ENCODE data around the gene RAB1B. TPM values are rescaled to one million over a fixed set of nuclear protein-coding genes. Genes with fewer than 3 reads are reported as not detected.

RAB1B gene
- total RNA-seq, 1 experiment from 2014 or later = 380 TPM

DNA sequence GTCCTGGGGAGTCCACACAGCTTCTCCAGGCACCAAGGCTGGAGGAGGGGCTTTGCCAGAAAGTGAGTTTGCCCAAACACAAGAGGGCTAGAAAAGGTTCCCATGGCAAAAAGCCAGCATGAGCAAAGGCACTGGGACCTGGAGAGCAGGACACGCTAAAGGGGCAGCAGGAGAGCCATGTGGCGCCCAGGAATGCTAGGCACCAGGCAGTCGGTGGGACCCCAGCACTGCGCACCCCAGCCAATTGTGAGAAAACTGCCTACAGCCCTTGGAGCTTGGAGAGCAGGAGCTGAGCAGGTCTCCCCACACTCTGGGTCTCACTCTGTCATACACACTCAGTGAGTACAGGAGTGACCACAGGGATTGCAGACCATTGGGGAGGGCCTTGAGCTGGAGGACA lies 5.2 kb upstream of the RAB1B start:
- Histone ChIP-seq H3K4me2 (ENCODE audit: low read length) (no peak overlapping the region), H3K36me3 (ENCODE audit: low read depth, low read length) (peaks cover 34% of the 10 kb centered on the region), H3K27me3 (ENCODE audit: low read length) (no peaks in the 10 kb centered on the region), H3K4me1 (ENCODE audit: insufficient read depth, low read length) (peaks cover 8% of the 10 kb centered on the region), H3K4me3 (ENCODE audit: low read length) (no peak overlapping the region), H3F3A (ENCODE audit: low read length, unreplicated experiment) (no peaks in the 10 kb centered on the region), H4K20me1 (ENCODE audit: low read length) (peaks cover 5% of the 10 kb centered on the region; the same call in 1 of the 2 replicates), H3K9me3 (ENCODE audit: low read length) (no peaks in the 10 kb centered on the region), H2AFZ (ENCODE audit: low read length) (no peak overlapping the region), H3K9me2 (replicated peaks; ENCODE audit: low read length) (no peaks in the 10 kb centered on the region), H3K27ac (ENCODE audit: low read length) (no peak overlapping the region), H3K79me2 (ENCODE audit: low read length) (peaks cover 20% of the 10 kb centered on the region), H3K9ac (ENCODE audit: low read length) (no peak overlapping the region)
- no TSS peak for BruUV-seq (replicated peaks)
- POLR2A ChIA-PET (ENCODE audit: unreplicated experiment) = interaction anchor here (0.6 kb wide), 3 partner anchors 7 to 345 kb away, joined by 3 to 11 read pairs (median 3); no protein-coding TSS in a partner anchor
- ATAC-seq (no peak), DNase-seq (no peak)
- CTCF ChIA-PET = no interaction called here
- TF ChIP-seq, protein P1, sequence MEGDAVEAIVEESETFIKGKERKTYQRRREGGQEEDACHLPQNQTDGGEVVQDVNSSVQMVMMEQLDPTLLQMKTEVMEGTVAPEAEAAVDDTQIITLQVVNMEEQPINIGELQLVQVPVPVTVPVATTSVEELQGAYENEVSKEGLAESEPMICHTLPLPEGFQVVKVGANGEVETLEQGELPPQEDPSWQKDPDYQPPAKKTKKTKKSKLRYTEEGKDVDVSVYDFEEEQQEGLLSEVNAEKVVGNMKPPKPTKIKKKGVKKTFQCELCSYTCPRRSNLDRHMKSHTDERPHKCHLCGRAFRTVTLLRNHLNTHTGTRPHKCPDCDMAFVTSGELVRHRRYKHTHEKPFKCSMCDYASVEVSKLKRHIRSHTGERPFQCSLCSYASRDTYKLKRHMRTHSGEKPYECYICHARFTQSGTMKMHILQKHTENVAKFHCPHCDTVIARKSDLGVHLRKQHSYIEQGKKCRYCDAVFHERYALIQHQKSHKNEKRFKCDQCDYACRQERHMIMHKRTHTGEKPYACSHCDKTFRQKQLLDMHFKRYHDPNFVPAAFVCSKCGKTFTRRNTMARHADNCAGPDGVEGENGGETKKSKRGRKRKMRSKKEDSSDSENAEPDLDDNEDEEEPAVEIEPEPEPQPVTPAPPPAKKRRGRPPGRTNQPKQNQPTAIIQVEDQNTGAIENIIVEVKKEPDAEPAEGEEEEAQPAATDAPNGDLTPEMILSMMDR (conservative IDR thresholded peaks at IDR 0.05; ENCODE audit: low read depth, low read length) = no peak
- TF ChIP-seq EZH2phosphoT487 (IDR thresholded peaks at IDR 0.05; ENCODE audit: borderline replicate concordance, low read length) = no peak
- TF ChIP-seq EZH2 (IDR thresholded peaks at IDR 0.05; ENCODE audit: low read length, unreplicated experiment) = no peak
- intact Hi-C loops (cut with micrococcal nuclease) = no loop called here

- intact Hi-C loops (cut with micrococcal nuclease) = no loop called here
- H3K36me3 ChIP-seq (ENCODE audit: low read depth, low read length) = peaks cover 34% of the 10 kb centered on the region
- H3K27ac ChIP-seq (ENCODE audit: low read length) = no peak overlapping the region
- no peak overlapping the region for H3K4me2 ChIP-seq (ENCODE audit: low read length)
- peaks cover 6% of the 10 kb centered on the region for H3K4me1 ChIP-seq (ENCODE audit: insufficient read depth, low read length)
- no peaks in the 10 kb centered on the region for H3K27me3 ChIP-seq (ENCODE audit: low read length)
- peaks cover 5% of the 10 kb centered on the region; the same call in 1 of the 2 replicates for H4K20me1 ChIP-seq (ENCODE audit: low read length)
- ATAC-seq (no peak), DNase-seq (no peak)
- no peaks in the 10 kb centered on the region for H3F3A ChIP-seq (ENCODE audit: low read length, unreplicated experiment)
- BruUV-seq (replicated peaks) = no TSS peak
- H3K9me3 ChIP-seq (ENCODE audit: low read length) = no peaks in the 10 kb centered on the region
- POLR2A ChIA-PET (ENCODE audit: unreplicated experiment) = interaction anchor here (0.6 kb wide), 2 partner anchors 8 to 346 kb away, joined by 3 to 11 read pairs; no protein-coding TSS in a partner anchor
- H3K9ac ChIP-seq (ENCODE audit: low read length) = no peak overlapping the region
- H3K9me2 ChIP-seq (replicated peaks; ENCODE audit: low read length) = no peaks in the 10 kb centered on the region
- TF ChIP-seq EZH2 (IDR thresholded peaks at IDR 0.05; ENCODE audit: low read length, unreplicated experiment) (no peak), EZH2phosphoT487 (IDR thresholded peaks at IDR 0.05; ENCODE audit: borderline replicate concordance, low read length) (no peak)
- TF ChIP-seq, protein P1 (conservative IDR thresholded peaks at IDR 0.05; ENCODE audit: low read depth, low read length) = no peak
- CTCF ChIA-PET = no interaction called here
- no peak overlapping the region for H3K4me3 ChIP-seq (ENCODE audit: low read length)
- no peak overlapping the region for H2AFZ ChIP-seq (ENCODE audit: low read length)
- H3K79me2 ChIP-seq (ENCODE audit: low read length) = peaks cover 16% of the 10 kb centered on the region
These were observed 4.7 kb upstream of the RAB1B start for GRCh38 chr11:66263785-66264184.

GRCh38 chr11:66264383-66264782 lies 4.1 kb upstream of the RAB1B start:
- H2AFZ ChIP-seq (ENCODE audit: low read length) = no peak overlapping the region
- intact Hi-C loops (cut with micrococcal nuclease) = no loop called here
- H3K9ac ChIP-seq (ENCODE audit: low read length) = no peak overlapping the region
- H3K9me3 ChIP-seq (ENCODE audit: low read length) = no peaks in the 10 kb centered on the region
- no peak overlapping the region for H3K4me3 ChIP-seq (ENCODE audit: low read length)
- ATAC-seq (no peak), DNase-seq (no peak)
- TF ChIP-seq, protein P1 (conservative IDR thresholded peaks at IDR 0.05; ENCODE audit: low read depth, low read length) = no peak
- TF ChIP-seq EZH2phosphoT487 (IDR thresholded peaks at IDR 0.05; ENCODE audit: borderline replicate concordance, low read length) (no peak), EZH2 (IDR thresholded peaks at IDR 0.05; ENCODE audit: low read length, unreplicated experiment) (no peak)
- no peaks in the 10 kb centered on the region for H3K27me3 ChIP-seq (ENCODE audit: low read length)
- no peaks in the 10 kb centered on the region for H3F3A ChIP-seq (ENCODE audit: low read length, unreplicated experiment)
- no peak overlapping the region for H3K27ac ChIP-seq (ENCODE audit: low read length)
- 0 out of 2 replicates have a peak, but pooled peaks cover 1% of the 10 kb centered on the region for H4K20me1 ChIP-seq (ENCODE audit: low read length)
- no peaks in the 10 kb centered on the region for H3K9me2 ChIP-seq (replicated peaks; ENCODE audit: low read length)
- peaks cover 29% of the 10 kb centered on the region for H3K36me3 ChIP-seq (ENCODE audit: low read depth, low read length)
- POLR2A ChIA-PET (ENCODE audit: unreplicated experiment) = no interaction called here
- no peak overlapping the region for H3K4me2 ChIP-seq (ENCODE audit: low read length)
- peaks cover 1% of the 10 kb centered on the region for H3K4me1 ChIP-seq (ENCODE audit: insufficient read depth, low read length)
- peaks cover 16% of the 10 kb centered on the region for H3K79me2 ChIP-seq (ENCODE audit: low read length)
- BruUV-seq (replicated peaks) = no TSS peak
- CTCF ChIA-PET = no interaction called here

Measured in PC-3 (cell line).